ENCODE measurements around the gene NR4A2. TPM values are rescaled to one million over a fixed set of nuclear protein-coding genes. Genes with fewer than 3 reads are reported as not detected.

NR4A2 gene
- polyA plus RNA-seq, 3 donors = 0.56 to 2.6 (median 0.95) TPM

Other genes starting within 250 kb of the NR4A2 start
- gene GPD2, start 103.7 kb upstream of the NR4A2 start, polyA plus RNA-seq (ENCODE audit: insufficient read length in 3 of 3) = 10 to 100 TPM; 17.9 to 22.2 (median 20.8) TPM